Gastrocnemius medialis (tissue), 4 donors: Measurements from ENCODE around the gene SLC12A2. TPM values are rescaled to one million over a fixed set of nuclear protein-coding genes. Genes with fewer than 3 reads are reported as not detected.
A peak's percentile ranks its signal among the peaks of the same experiment; 100 is the strongest.

Source experiments
- ATAC-seq, 2 donors: fragments of 150-250 bp; one replicate each; pipeline ENCODE4 v1.9.1; 2016
- DNase-seq, 2 donors: peaks; one replicate each; pipeline ENCODE4 v3.0.0-alpha.2; 2019
- H3K27ac ChIP-seq, 4 donors: fragments of 200-600 bp; sonication (generic); 1 replicate in 1 of 4; 2 replicates in 3 of 4; pipeline ENCODE4 v1.5.1; 2016 to 2018; ENCODE audit warnings: mild to moderate bottlenecking in 2 of 4, moderate library complexity in 1 of 4
- H3K27me3 ChIP-seq, 3 donors: fragments of 200-600 bp; sonication (generic) in 2 of 3; 1 replicate in 1 of 3; 2 replicates in 2 of 3; pipeline versions ENCODE4 v1.5.1 to v1.6.0; 2016 to 2019; ENCODE audit warnings: mild to moderate bottlenecking in 1 of 3, moderate library complexity in 1 of 3
- H3K36me3 ChIP-seq, 2 donors: fragments of 200-600 bp; sonication (generic) in 1 of 2; one replicate each; pipeline ENCODE4 v1.5.1; 2017 to 2018
- H3K4me1 ChIP-seq, 2 donors: fragments of 200-600 bp; sonication (generic) in 1 of 2; one replicate each; pipeline ENCODE4 v1.5.1; 2016 to 2017; ENCODE audit warnings: mild to moderate bottlenecking in 2 of 2
- H3K4me3 ChIP-seq, 4 donors: fragments of 200-600 bp; sonication (generic) in 3 of 4; 1 replicate in 1 of 4; 2 replicates in 3 of 4; pipeline ENCODE4 v1.5.1; 2016 to 2019; ENCODE audit warnings: mild to moderate bottlenecking in 2 of 4
- H3K9me3 ChIP-seq, 3 donors: fragments of 200-600 bp; sonication (generic) in 2 of 3; 1 replicate in 1 of 3; 2 replicates in 2 of 3; pipeline ENCODE4 v1.5.1; 2016 to 2019
- POLR2A ChIP-seq, 2 donors: fragments of 450-650 bp; IDR thresholded peaks; one replicate each; pipeline ENCODE4 v1.6.1; 2017; ENCODE audit warnings: antibody characterized with exemption in 2 of 2, mild to moderate bottlenecking in 2 of 2, moderate library complexity in 2 of 2
- in situ Hi-C, 4 donors: fragments of 200-750 bp; cut with MboI; loops; one replicate each; pipeline versions ENCODE4 v1.15.0 to v1.8.0; 2017; ENCODE audit warnings: low sequenced_read_pairs in 4 of 4
- intact Hi-C: fragments of 100-400 bp; cut with DNase I; formaldehyde crosslinking; loops from one replicate; pipeline ENCODE4 v1.15.1; 2023; ENCODE audit warnings: low total_unique reads
- total RNA-seq, 4 donors: library from RNA; depleted of rRNA; stranded (reverse); fragments of >200 nt; gene quantifications; one replicate each; pipeline versions ENCODE4 v1.1.0 to v1.2.3, GENCODE V29; 2016
- TF ChIP-seq, protein P1 (sequence below), 5 experiments: fragments of 450-650 bp in 3 of 5; fragments of 200-600 bp in 2 of 5; sonication (generic) in 2 of 5; IDR thresholded peaks in 4 of 5; conservative IDR thresholded peaks in 1 of 5; 1 replicate in 4 of 5; 2 replicates in 1 of 5; pipeline ENCODE4 v1.5.1; 2016 to 2019; ENCODE audit warnings: antibody characterized with exemption in 5 of 5, mild to moderate bottlenecking in 3 of 5, moderate library complexity in 3 of 5

Gene SLC12A2
- total RNA-seq, 4 donors from 2014 or later = 11.6 to 21.0 (median 17.2) TPM

DNA sequence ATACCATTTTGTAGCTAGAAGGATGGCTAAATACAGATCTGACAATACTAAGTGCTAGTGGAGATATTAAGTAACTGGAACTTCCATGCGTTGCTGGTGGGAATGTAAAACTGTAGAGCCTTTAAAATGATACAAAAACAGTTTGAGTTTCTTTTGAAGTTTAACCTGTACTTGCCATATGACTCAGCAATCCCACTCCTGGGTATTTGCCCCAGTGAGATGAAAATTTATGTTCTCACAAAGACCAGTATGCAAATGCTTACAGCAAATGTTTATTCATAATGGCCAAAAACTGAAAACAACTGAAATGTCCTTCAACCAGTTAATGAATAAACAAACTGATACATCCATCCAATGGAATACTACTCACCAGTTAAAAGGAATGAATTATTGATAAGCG is 137.3 kb downstream of the SLC12A2 start:
- Histone ChIP-seq H3K27ac (no peak overlapping the region), H3K4me1 (no peaks in the 10 kb centered on the region), H3K9me3 (no peaks in the 10 kb centered on the region), H3K36me3 (no peaks in the 10 kb centered on the region), H3K4me3 (no peak overlapping the region), H3K27me3 (no peaks in the 10 kb centered on the region)
- in situ Hi-C loops (loop anchor here in 3 of 4 donors (25.0 kb wide), 2 partner anchors 616 to 1541 kb away; no protein-coding TSS in a partner anchor), intact Hi-C loops (no loop called here)
- ATAC-seq (no peak), DNase-seq (no peak)
- no peak for TF ChIP-seq POLR2A (IDR thresholded peaks at IDR 0.05)
- TF ChIP-seq, protein P1, sequence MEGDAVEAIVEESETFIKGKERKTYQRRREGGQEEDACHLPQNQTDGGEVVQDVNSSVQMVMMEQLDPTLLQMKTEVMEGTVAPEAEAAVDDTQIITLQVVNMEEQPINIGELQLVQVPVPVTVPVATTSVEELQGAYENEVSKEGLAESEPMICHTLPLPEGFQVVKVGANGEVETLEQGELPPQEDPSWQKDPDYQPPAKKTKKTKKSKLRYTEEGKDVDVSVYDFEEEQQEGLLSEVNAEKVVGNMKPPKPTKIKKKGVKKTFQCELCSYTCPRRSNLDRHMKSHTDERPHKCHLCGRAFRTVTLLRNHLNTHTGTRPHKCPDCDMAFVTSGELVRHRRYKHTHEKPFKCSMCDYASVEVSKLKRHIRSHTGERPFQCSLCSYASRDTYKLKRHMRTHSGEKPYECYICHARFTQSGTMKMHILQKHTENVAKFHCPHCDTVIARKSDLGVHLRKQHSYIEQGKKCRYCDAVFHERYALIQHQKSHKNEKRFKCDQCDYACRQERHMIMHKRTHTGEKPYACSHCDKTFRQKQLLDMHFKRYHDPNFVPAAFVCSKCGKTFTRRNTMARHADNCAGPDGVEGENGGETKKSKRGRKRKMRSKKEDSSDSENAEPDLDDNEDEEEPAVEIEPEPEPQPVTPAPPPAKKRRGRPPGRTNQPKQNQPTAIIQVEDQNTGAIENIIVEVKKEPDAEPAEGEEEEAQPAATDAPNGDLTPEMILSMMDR (IDR thresholded peaks at IDR 0.05 in 4 of 5, conservative IDR thresholded peaks at IDR 0.05 in 1 of 5) = no peak

DNA sequence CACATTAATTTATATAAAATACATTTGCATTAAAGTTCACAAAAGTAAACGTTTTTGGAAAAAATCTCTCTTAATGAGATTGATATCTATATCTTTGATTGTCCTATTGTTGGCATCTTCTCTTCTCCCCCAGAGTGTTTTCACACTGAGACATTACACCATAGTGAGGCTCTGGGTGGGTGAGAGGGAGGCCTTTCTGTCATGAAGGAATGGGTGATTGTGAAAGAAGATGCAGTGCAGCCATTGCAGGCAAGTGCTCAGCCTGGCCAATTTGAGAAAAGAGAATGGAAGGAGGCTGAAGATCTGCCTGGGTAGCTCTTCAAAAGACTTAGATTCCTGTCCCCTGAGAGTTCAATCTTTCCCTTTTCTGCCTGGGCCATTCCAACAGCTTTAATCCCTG is 140.8 kb downstream of the SLC12A2 start:
- intact Hi-C loops (no loop called here), in situ Hi-C loops (loop anchor here in 3 of 4 donors (25.0 kb wide), 2 partner anchors 613 to 1538 kb away; no protein-coding TSS in a partner anchor)
- DNase-seq = no peak
- H3K4me1 ChIP-seq = no peaks in the 10 kb centered on the region
- no peak for ATAC-seq
- no peaks in the 10 kb centered on the region for H3K36me3 ChIP-seq
- no peaks in the 10 kb centered on the region for H3K9me3 ChIP-seq
- H3K27me3 ChIP-seq = no peaks in the 10 kb centered on the region
- TF ChIP-seq, protein P1 (IDR thresholded peaks at IDR 0.05 in 4 of 5, conservative IDR thresholded peaks at IDR 0.05 in 1 of 5) = no peak
- no peak for TF ChIP-seq POLR2A (IDR thresholded peaks at IDR 0.05)
- H3K27ac ChIP-seq = no peak overlapping the region
- no peak overlapping the region for H3K4me3 ChIP-seq

DNA sequence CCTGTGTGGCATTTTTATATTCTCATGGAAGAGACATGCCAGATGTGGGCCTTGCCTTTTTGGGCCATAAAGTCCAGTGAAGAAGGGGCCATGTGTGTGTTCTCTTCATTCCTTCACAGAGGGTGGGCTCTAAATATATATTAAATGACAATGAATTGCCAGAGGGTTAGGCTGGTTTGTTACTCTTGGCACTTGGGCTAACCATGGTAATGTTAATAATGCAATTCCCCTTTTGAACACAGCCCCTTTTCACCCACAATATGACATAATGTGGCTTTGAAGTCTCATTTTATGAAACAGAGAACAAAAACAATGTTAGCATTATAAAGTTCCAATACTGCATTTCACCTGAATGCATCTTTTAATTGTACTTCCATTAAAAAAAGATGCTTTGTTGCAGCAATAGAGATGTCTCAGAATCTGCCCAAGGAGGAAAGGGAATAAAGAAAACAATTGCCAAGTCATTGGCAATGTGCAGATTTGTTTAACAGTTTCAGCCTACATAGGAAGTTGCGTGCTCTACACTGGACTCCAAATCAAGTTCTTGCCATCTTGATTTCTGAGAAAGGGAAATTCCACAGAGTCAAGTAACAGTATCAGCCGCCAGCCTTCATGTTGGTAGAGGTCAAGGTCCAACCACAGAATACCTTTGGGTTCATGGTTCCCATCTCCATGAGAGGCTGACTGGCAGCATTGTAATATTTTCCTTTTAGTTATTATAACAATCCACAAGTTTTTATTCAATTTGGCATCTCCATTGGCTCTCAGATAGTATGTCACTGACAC is 141.9 kb downstream of the SLC12A2 start:
- ATAC-seq (no peak), DNase-seq (no peak)
- no peak for TF ChIP-seq POLR2A (IDR thresholded peaks at IDR 0.05)
- TF ChIP-seq, protein P1 (IDR thresholded peaks at IDR 0.05 in 4 of 5, conservative IDR thresholded peaks at IDR 0.05 in 1 of 5) = no peak
- intact Hi-C loops (no loop called here), in situ Hi-C loops (no loop called here)
- H3K9me3 ChIP-seq = no peaks in the 10 kb centered on the region
- no peaks in the 10 kb centered on the region for H3K36me3 ChIP-seq
- no peaks in the 10 kb centered on the region for H3K4me1 ChIP-seq
- no peaks in the 10 kb centered on the region for H3K27me3 ChIP-seq
- no peak overlapping the region for H3K4me3 ChIP-seq
- no peak overlapping the region for H3K27ac ChIP-seq

DNA sequence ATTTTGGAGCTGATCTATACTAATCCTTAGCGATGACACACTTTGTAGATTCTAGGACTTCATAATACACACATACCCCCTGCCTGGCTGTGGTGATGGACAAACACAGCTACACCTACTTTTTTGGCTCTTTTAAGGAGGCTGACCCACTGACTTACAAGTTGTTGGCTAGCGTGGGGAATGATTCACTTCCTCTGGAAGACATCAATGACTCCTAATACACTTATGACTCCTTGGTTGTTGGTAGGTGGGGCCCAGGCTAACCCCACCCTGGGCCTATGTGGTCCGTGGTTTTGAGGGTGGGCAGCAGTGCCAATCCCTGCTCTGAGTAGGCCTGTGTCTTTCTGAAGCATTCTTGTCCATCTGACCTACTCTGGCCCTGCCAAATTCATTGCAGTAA is 144.4 kb downstream of the SLC12A2 start:
- Histone ChIP-seq H3K27ac (no peak overlapping the region), H3K36me3 (no peaks in the 10 kb centered on the region), H3K4me3 (no peak overlapping the region), H3K27me3 (no peaks in the 10 kb centered on the region), H3K9me3 (no peaks in the 10 kb centered on the region), H3K4me1 (no peaks in the 10 kb centered on the region)
- DNase-seq = no peak
- intact Hi-C loops = no loop called here
- in situ Hi-C loops = no loop called here
- TF ChIP-seq POLR2A (IDR thresholded peaks at IDR 0.05) = no peak
- TF ChIP-seq, protein P1 (IDR thresholded peaks at IDR 0.05 in 4 of 5, conservative IDR thresholded peaks at IDR 0.05 in 1 of 5) = no peak
- peak in 1 of 2 donors; percentile 30 for ATAC-seq
